A673 (cell line): ENCODE data around the gene ERGIC1. TPM values are rescaled to one million over a fixed set of nuclear protein-coding genes. Genes with fewer than 3 reads are reported as not detected.
"Not testable (repeated sequence)": the region's sequence is repeated elsewhere in the genome, so short reads cannot be mapped to it uniquely, and the experiment has no call there.

Experiments used
- BruUV-seq: library from RNA; stranded (reverse); fragments of 400-500 nt; replicated peaks from 2 replicates; lab custom pipeline; 2021; lab: Mats Ljungman, UMichigan
- CTCF ChIA-PET: fragments of 300-600 bp; sonication (Branson Sonifier 250); formaldehyde crosslinking; loops from one replicate; lab custom pipeline; 2022; ENCODE audit warnings: antibody characterized with exemption; lab: Charles Lee
- POLR2A ChIA-PET: fragments of 300-600 bp; sonication (Branson Sonifier 250); formaldehyde crosslinking; loops from one replicate; lab custom pipeline; 2022; ENCODE audit warnings: antibody characterized with exemption; ENCODE audit not compliant: low non-redundant PET; lab: Charles Lee
- DNase-seq: peaks from one replicate; pipeline ENCODE4 v3.0.0-alpha.2; 2015; ENCODE audit warnings: low spot score
- H3K27ac ChIP-seq: fragments of 200-600 bp; sonication (generic); 2 replicates; pipeline ENCODE4 v1.5.1; 2016; ENCODE audit warnings: mixed run types, low read depth, mild to moderate bottlenecking, mixed read lengths, antibody characterized with exemption, low read length; ENCODE audit not compliant: poor library complexity, severe bottlenecking
- H3K27me3 ChIP-seq: fragments of 200-600 bp; sonication (generic); replicated peaks from 2 replicates; pipeline ENCODE4 v1.6.1; 2017; ENCODE audit warnings: mixed run types, low read depth, mild to moderate bottlenecking, mixed read lengths, antibody characterized with exemption, low read length; ENCODE audit not compliant: insufficient read depth, poor library complexity
- H3K36me3 ChIP-seq: fragments of 200-600 bp; sonication (generic); 2 replicates; pipeline ENCODE4 v1.6.1; 2016; ENCODE audit warnings: mixed run types, mild to moderate bottlenecking, mixed read lengths, antibody characterized with exemption, low read length; ENCODE audit not compliant: insufficient read depth, poor library complexity, severe bottlenecking
- H3K4me1 ChIP-seq: fragments of 200-600 bp; sonication (generic); 2 replicates; pipeline ENCODE4 v1.6.1; 2017; ENCODE audit warnings: mixed run types, mild to moderate bottlenecking, mixed read lengths, antibody characterized with exemption, low read length; ENCODE audit not compliant: insufficient read depth, poor library complexity, severe bottlenecking
- H3K4me3 ChIP-seq: fragments of 200-600 bp; sonication (generic); 2 replicates; pipeline ENCODE4 v1.5.1; 2016; ENCODE audit warnings: low read depth, mixed run types, mild to moderate bottlenecking, mixed read lengths, low read length; ENCODE audit not compliant: poor library complexity, severe bottlenecking
- H3K9me3 ChIP-seq: fragments of 200-600 bp; sonication (generic); 2 replicates; pipeline ENCODE4 v1.6.1; 2016; ENCODE audit warnings: mixed run types, low read depth, mild to moderate bottlenecking, mixed read lengths, antibody characterized with exemption, low read length; ENCODE audit not compliant: poor library complexity, severe bottlenecking
- EZH2 ChIP-seq: fragments of 200-600 bp; sonication (generic); IDR thresholded peaks from 2 replicates; pipeline ENCODE4 v1.6.1; 2017; ENCODE audit warnings: borderline replicate concordance, low read depth, mild to moderate bottlenecking, mixed read lengths, antibody characterized with exemption, low read length; ENCODE audit not compliant: poor library complexity, severe bottlenecking
- intact Hi-C: fragments of 100-400 bp; cut with micrococcal nuclease; formaldehyde crosslinking; loops from one replicate; pipeline ENCODE4 v1.10.0; 2022; ENCODE audit not compliant: unreplicated experiment
- total RNA-seq: library from RNA; stranded (reverse); gene quantifications from 2 replicates; pipeline ENCODE4 v1.2.3, GENCODE V29; 2021
- TF ChIP-seq, protein P1 (sequence below): fragments of 300-800, 200-600 bp; sonication (generic); conservative IDR thresholded peaks from 2 replicates; pipeline ENCODE4 v1.5.1; 2017; ENCODE audit warnings: low read depth, mild to moderate bottlenecking, antibody characterized with exemption, low read length, moderate library complexity, mixed read lengths

The ERGIC1 gene
- total RNA-seq, 1 experiment from 2014 or later = 44.2 TPM

DNA sequence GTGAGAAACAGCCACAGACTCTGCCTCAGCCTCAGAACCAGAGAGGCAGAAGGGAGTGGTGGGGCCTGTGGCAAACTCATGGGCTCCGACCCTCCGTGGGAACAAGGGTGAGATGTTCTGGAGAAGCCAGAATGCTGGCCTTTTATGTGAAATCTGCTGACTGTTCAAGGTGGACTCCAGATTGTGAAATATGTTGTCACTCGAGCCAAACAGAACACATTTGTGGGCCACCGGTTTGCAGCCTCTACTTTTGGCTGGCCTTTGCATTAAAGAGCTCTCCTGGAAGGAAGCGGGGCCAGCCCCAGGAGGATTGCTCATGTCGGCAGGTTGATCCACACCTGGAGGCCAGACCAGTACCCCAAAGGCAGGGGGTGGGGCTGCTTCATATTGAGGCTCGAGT, 62.4 kb downstream of the ERGIC1 start:
- Histone ChIP-seq H3K4me1 (no peaks in the 10 kb centered on the region), H3K27ac (no peak overlapping the region), H3K36me3 (no peaks in the 10 kb centered on the region), H3K9me3 (no peaks in the 10 kb centered on the region), H3K27me3 (no peaks in the 10 kb centered on the region), H3K4me3 (no peak overlapping the region)
- ChIA-PET CTCF (no interaction called here), POLR2A (no interaction called here)
- no TSS peak for BruUV-seq
- TF ChIP-seq, protein P1, sequence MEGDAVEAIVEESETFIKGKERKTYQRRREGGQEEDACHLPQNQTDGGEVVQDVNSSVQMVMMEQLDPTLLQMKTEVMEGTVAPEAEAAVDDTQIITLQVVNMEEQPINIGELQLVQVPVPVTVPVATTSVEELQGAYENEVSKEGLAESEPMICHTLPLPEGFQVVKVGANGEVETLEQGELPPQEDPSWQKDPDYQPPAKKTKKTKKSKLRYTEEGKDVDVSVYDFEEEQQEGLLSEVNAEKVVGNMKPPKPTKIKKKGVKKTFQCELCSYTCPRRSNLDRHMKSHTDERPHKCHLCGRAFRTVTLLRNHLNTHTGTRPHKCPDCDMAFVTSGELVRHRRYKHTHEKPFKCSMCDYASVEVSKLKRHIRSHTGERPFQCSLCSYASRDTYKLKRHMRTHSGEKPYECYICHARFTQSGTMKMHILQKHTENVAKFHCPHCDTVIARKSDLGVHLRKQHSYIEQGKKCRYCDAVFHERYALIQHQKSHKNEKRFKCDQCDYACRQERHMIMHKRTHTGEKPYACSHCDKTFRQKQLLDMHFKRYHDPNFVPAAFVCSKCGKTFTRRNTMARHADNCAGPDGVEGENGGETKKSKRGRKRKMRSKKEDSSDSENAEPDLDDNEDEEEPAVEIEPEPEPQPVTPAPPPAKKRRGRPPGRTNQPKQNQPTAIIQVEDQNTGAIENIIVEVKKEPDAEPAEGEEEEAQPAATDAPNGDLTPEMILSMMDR = no peak
- no peak for TF ChIP-seq EZH2
- DNase-seq = no peak
- intact Hi-C loops = no loop called here

DNA sequence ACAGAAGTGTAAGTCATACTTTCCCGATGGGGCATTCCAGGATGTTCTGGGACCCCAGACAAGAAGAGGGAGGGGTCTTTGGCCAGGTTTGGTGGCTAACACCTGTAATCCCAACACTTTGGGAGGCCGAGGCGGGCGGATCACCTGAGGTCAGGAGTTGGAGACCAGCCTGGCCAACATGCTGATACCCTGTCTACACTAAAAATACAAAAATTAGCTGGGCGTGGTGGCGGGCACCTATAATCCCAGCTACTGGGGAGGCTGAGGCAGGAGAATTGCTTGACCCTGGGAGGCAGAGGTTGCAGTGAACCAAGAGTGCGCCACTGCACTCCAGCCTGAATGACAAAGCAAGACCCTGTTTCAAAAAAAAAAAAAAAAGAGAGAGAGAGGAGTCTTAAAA, 63.0 kb downstream of the ERGIC1 start:
- BruUV-seq, H3K4me3 ChIP-seq, intact Hi-C loops: not testable (repeated sequence)

DNA sequence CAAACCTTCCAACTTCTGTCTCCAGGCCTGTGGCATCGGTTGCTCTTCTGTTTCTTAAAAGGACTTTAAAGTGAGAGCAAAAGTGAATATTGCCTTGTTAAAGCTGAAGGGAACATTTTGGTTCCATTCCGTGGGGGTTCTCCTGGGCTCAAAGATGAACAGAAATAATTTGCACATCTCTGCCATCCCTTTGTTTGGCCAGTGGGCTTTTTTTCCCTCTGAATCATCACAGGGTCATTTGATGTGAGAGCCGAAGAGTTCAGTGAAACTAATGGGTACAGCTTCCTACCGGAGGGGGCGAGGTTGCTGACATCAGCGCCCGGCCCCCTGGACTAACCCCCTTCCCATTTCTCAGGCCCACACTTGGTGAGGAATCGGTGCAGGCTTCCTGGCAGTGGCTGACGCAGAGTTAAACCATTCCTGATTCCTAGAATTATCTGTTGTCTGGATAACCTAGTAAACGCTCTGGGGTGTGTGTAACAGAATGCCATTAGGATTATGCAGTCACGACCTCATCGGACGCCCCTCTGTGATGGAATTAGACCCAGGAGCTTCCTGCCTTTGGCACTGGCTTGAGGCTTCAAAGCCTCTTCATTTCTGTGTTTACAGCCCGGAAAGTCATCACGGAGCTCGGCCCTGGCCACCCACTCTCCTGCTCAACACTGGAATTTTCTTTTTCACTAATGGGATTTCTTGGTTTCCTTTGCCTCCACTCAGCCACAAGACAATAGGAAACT, 63.6 kb downstream of the ERGIC1 start:
- BruUV-seq = no TSS peak
- no peak for DNase-seq
- H3K27ac ChIP-seq = no peak overlapping the region
- no peaks in the 10 kb centered on the region for H3K9me3 ChIP-seq
- no peaks in the 10 kb centered on the region for H3K27me3 ChIP-seq
- no peaks in the 10 kb centered on the region for H3K4me1 ChIP-seq
- POLR2A ChIA-PET = no interaction called here
- intact Hi-C loops = no loop called here
- no peaks in the 10 kb centered on the region for H3K36me3 ChIP-seq
- CTCF ChIA-PET = no interaction called here
- no peak for TF ChIP-seq EZH2
- TF ChIP-seq, protein P1 = no peak
- no peak overlapping the region for H3K4me3 ChIP-seq

More for the DNA sequence above, 63.0 kb downstream of the ERGIC1 start:
- H3K36me3 ChIP-seq, H3K27me3 ChIP-seq, POLR2A ChIA-PET, H3K9me3 ChIP-seq, DNase-seq, H3K4me1 ChIP-seq, CTCF ChIA-PET, H3K27ac ChIP-seq: not testable (repeated sequence)
